NCI-H128 (cell line): ENCODE data around the gene RFPL4AL1.
"Not testable (repeated sequence)": the region's sequence is repeated elsewhere in the genome, so short reads cannot be mapped to it uniquely, and the experiment has no call there.

Experiments
- DNase-seq: peaks from one replicate; lab custom pipeline; 2025; ENCODE audit not compliant: unreplicated experiment; lab: John Stamatoyannopoulos, UW

The RFPL4AL1 gene

GRCh38 chr19:55768818-55769217 lies at the start of gene RFPL4AL1:
TSS of gene RFPL4AL1 (plus strand) at chr19:55769118. CDS start at chr19:55771805, 2,687 bp downstream.
- not testable (repeated sequence) for DNase-seq

DNA sequence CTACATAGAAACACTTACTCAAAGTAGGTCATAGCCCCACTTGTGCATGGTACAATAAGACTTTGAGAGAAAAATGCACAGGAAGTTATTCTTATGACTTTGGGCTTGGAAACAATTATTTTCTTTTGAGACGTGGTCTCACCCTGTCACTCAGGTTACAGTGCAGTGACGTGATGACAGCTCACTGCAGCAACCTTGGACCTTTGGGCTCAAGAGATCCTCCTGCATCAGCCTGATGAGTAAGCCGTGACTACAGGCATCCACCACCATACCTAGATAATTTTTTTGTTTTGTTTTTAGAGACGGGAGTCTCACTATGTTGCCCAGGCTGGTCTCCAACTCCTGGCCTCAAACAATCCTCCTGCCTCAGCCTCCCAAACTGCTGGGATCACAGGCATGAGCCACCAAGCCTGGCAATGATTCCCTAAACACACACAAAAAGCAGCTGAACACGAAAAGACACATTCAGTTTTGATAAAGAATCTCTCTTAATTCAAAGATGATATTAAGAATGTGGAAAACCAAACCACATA lies 48.6 kb upstream of the RFPL4AL1 start:
- DNase-seq = no peak

DNA sequence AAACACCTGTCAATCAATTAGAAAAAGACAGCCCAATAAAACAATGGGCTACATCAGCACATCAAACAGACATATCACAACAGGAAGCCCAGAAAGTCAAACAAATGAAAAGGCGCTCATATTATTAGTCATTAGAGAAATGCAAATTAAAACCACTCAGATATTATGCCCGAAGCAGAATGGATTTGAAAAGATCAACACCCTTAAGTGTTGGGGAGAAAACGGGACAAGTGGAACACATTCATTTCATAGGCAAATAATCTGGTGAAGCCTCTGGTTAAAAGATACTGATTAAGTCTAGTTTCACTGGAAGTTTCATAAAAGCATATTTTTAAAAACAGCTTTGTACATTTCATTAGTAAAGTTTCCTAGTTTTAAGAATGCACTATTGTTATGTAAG lies 48.1 kb upstream of the RFPL4AL1 start:
- no peak for DNase-seq

- DNase-seq = no peak
Observed at GRCh38 chr19:55723491-55723890, 45.4 kb upstream of the RFPL4AL1 start.

GRCh38 chr19:55730378-55730777 lies 38.5 kb upstream of the RFPL4AL1 start:
- DNase-seq = not testable (repeated sequence)

DNA sequence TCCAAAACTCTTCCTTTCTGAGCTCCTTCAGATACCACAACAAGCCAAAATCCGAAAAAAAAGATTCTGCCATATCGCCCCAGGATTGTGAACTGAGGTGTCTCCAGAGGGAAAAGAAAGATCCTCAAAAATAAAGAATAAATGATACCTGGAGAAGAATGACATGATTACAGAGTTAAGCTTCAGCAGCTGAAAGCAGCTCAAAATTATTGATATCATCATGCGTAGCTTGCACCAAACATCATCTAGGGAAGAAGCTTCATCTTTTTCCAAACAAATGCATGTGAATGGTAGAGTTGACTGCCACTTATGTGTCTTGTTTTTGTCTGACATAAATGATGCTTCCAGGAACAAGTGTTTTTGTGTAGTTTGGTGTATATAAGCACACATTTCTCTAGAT lies 30.6 kb upstream of the RFPL4AL1 start, which contains the start of gene NLRP9:
Gene NLRP9, minus strand, starts transcription at position 101 of the 400 bp plus-strand sequence. Its CDS starts 28 bp downstream, at position 73.
- no peak for DNase-seq

DNA sequence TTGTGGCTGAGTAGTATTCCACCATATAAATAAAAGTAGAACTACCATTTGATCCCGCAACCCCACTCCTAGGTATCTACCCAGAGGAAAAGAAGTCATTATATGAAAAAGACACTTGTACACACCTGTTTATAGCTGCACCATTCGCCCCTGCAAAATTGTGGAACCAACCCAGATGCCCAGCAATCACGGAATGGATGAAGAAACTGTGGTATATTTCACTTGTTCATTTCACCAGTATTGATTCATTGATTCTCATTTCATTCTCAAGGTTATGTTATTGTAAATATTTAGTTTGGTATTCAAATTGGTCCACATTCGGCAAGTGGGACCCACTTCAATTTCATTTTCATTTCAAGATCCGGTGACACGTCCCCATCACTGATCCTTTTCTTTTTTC lies 18.2 kb upstream of the RFPL4AL1 start:
- DNase-seq = no peak

- DNase-seq = no peak
Observed at GRCh38 chr19:55753401-55753800, 15.5 kb upstream of the RFPL4AL1 start.

DNA sequence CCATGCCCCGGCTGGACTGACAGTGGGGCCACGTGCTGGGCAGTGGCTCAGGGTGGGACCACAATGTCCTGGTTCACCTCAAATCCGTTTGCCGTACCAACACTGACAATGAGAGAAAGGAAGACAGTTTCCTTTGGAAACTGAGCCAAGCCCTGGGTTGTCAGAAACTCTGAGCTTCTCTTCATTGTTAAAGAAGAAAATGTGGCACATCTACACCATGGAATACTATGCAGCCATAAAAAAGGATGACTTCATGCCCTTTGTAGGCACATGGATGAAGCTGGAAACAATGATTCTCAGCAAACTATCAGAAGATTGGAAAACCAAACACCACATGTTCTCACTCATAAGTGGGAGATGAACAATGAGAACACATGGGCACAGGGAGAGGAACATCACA lies 12.1 kb upstream of the RFPL4AL1 start:
- DNase-seq = not testable (repeated sequence)

- DNase-seq = not testable (repeated sequence)
Observed at GRCh38 chr19:55758797-55759196, 10.1 kb upstream of the RFPL4AL1 start, which contains the start of gene RFPL4A. TSS of gene RFPL4A (plus strand) at chr19:55759097. CDS start at chr19:55761801, 2,704 bp downstream.

- DNase-seq = no peak
Observed at GRCh38 chr19:55766466-55766865, 2.5 kb upstream of the RFPL4AL1 start.

GRCh38 chr19:55769632-55770031 lies 714 bp downstream of the RFPL4AL1 start:
- DNase-seq = not testable (repeated sequence)

- no peak for DNase-seq
Observed at GRCh38 chr19:55777528-55777927, 8.6 kb downstream of the RFPL4AL1 start.

- no peak for DNase-seq
Observed at GRCh38 chr19:55778331-55778730, 9.4 kb downstream of the RFPL4AL1 start.

DNA sequence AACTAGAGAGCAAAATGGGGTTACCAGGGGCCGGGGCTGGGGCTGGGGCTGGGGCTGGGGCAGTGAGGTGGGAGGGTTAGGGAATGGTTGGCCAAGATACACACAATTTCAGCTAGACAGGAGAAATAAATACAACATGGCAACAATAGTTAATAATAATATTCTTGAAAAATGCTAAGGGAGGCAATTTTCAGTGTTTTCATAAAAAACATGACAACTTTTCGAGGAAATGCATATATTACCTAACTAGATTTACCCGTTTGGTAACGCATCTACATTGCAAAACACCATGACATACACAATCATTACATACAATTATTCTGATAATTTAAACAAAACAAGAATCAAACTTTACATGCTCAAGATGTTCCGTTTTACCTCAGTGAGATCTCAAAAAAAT lies 12.2 kb downstream of the RFPL4AL1 start:
- DNase-seq = no peak

DNA sequence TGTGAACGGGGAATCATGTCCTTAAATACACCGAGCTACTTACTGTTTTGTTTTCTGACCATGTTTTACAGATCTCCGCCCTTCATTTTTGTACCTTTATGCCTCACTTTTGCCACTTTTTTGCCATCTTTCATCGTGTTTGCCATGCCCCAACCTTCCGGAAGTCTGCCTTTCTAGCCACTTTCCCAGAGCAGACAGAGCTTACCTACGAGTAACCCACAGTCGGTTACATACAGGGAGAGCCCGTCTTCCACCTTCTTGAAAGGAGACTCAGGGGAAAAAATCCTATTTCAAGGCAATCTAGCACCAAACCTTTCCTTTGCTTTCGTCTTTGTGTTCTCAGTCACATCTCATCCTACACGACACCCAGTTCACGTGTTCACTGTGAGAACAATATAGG lies 26.1 kb downstream of the RFPL4AL1 start:
- DNase-seq = no peak

GRCh38 chr19:55801416-55801815 lies 32.5 kb downstream of the RFPL4AL1 start:
- DNase-seq = no peak

DNA sequence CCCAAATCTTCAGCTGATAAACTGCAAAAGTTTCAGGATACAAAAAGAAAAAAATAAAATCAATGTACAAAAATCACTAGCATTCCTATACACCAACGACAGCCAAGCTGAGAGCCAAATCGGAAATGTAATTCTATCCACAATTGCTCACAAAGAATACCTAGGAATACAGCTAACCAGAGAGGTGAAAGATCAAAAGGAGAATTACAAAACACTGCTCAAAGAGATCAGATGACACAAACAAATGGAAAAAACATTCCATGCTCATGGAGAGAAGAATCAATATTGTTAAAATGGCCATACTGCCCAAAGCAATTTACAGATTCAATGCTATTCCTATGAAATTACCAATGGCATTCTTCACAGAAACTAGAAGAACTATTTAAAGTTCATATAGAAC lies 33.4 kb downstream of the RFPL4AL1 start:
- DNase-seq = no peak

- no peak for DNase-seq
Observed at GRCh38 chr19:55809381-55810058, 40.6 kb downstream of the RFPL4AL1 start.

- DNase-seq = no peak
Observed at GRCh38 chr19:55811340-55811739, 42.4 kb downstream of the RFPL4AL1 start.

DNA sequence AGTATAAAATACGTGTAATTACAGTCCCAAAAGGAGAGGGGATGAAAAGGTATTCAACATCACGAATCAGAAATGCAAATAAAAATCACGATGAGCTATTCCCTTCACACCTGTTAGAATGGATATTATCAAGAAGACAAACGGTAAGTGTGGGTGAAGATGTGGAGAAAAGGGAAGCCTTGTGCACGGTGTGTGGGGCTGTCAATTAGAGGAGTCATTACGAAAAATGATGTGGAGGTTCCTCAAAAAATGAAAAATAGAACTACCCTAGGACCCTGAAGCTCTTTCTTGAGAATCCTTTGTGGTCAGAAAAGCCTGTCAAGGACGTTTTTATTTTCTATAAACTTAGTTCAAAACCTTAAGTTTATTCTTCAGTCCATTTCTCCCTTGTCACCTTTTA lies 43.5 kb downstream of the RFPL4AL1 start:
- DNase-seq = no peak

DNA sequence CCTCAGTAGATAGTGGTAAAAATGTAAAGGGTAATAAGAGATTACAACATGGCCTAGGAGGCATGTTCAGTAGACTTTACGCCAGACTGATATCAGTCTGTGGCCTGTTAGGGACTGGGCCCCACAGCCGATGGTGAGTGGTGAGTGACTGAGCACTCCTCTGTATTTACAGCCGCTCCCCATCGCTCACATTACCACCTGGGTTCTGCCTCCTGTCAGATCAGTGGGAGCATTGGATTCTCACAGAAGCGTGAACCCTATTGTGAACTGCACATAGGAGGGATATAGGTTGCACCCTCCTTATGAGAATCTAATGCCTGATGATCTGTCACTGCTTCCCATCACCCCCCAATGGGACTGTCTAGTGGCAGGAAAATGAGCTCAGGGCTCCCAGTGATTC lies 45.0 kb downstream of the RFPL4AL1 start:
- no peak for DNase-seq

GRCh38 chr19:55820037-55820436 lies 51.1 kb downstream of the RFPL4AL1 start:
- DNase-seq = no peak
